HG03139 (cell line): Measurements from ENCODE around the gene ADAM12.

Experiments used
- ATAC-seq: cut with Tn5 transposase; IDR thresholded peaks from one replicate; pipeline ENCODE4 v1.9.1; 2021; ENCODE audit not compliant: unreplicated experiment

The ADAM12 gene

DNA sequence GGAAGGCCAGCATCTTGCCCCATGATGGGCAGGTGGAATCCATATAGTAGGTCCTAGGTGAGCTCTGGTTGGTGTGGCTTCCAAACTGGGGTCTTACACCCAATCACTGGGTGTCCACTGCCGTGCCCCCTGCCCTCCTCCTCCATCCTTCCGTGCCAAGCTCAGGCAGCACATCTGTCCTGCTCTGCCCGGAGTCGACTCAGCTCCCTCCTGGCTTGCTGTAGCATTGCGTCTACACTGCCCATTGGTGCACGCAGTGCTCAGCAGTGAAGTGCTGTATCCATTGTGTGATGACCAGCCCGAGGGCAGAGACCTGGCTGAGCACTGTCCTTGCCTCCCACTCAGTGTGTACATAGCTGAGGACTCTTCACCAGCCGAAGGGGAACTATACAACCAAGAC is 148.4 kb downstream of the ADAM12 start:
- ATAC-seq: no peak

DNA sequence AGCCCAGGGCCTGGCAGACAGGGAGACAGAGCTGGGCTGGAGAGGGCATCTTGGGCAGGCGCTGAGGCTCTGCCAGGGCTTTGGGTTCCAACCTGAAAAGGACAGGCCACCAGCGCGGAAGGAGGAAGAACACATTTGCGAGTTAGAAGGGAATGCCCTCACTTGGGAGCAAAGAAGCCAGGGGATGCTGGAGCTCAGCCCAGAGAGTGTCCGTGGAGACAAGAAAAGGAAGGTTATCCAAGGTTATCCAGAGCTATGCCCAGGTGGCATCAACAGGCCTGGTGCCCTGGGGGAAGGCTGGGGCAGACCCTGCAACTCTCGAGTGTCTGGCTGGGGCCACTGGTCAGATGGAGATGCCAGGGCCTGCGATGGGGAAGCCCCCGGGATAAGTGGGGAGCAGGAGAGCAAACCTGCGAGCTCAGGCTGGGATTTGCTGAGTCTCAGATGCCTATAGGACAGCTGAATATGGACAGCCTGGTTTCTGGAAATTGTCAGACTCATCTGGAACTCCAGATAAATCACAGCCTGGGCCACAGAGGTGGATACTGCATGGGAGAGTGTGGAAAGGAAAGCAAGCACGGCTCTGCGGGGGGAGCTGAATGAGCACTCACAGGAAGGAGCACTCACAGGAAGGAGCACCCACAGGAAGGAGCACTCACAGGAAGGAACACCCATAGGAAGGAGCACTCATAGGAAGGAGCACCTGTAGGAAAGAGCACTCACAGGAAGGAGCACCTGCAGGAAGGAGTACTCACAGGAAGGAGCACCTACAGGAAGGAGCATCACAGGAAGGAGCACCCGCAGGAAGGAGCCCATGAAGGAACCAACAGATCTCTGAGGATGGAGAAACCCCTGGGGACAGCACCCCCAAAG is 152.1 kb downstream of the ADAM12 start:
- ATAC-seq: no peak

DNA sequence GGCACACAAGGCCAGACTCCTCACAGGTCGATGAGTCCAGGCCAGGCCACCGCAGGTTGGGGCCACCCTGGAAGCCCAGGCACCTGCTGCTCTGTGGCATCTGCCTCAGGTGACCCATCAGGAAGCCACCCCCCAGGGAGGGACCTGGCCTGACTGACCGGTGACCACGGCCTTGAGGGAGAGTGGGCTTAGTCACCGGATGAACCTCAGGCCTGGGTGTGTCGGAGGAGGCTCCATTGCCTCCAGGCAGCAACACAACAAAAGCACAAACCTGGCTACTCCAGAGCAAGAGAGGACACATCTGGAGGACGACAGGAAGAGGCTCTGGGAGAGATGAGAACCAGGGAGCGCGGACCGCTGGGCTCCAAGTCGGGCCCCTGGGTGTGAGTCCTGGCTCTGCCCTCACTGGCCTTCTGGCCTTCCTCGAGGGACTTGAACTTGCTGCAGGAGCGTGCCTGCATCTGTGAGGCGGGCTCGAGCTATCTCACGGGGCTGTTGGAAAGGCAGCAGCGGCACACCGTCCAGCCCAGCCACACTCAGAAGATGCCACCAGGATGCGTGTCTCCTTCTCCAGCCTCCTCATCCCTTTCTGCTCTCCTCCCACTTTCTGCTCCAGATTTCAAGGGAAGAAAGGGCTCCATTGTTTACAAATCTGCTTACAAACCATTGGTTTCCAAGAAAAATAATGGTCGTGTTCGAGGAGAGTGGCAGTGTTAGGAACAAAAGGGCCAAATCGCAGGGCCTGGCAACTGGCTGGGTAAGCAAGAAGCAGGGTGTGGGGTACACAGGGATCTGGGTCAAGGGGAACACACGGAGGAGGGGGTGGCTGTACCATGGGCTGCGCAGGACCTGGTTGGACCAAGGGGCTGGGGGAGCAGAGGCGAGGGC is 152.9 kb downstream of the ADAM12 start:
- no peak for ATAC-seq

DNA sequence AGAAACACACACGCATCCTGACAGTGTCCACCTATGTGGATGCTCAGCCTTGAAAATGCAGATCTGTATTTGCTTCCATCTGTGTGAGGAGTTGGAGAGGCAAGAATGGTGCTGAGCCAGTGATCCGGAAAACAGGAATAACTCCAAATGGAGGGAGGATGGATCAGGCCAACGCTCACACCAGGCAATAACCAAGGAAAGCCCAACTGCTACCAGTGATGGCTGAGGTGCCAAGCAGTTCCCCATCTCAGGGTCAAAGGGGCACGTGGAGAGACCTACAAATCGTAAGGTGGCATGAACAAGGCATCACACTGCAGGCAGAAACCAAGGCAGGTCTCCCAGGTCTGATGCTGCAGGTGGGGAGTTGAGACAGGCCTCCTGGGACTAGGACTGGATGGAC is 153.6 kb downstream of the ADAM12 start:
- no peak for ATAC-seq

DNA sequence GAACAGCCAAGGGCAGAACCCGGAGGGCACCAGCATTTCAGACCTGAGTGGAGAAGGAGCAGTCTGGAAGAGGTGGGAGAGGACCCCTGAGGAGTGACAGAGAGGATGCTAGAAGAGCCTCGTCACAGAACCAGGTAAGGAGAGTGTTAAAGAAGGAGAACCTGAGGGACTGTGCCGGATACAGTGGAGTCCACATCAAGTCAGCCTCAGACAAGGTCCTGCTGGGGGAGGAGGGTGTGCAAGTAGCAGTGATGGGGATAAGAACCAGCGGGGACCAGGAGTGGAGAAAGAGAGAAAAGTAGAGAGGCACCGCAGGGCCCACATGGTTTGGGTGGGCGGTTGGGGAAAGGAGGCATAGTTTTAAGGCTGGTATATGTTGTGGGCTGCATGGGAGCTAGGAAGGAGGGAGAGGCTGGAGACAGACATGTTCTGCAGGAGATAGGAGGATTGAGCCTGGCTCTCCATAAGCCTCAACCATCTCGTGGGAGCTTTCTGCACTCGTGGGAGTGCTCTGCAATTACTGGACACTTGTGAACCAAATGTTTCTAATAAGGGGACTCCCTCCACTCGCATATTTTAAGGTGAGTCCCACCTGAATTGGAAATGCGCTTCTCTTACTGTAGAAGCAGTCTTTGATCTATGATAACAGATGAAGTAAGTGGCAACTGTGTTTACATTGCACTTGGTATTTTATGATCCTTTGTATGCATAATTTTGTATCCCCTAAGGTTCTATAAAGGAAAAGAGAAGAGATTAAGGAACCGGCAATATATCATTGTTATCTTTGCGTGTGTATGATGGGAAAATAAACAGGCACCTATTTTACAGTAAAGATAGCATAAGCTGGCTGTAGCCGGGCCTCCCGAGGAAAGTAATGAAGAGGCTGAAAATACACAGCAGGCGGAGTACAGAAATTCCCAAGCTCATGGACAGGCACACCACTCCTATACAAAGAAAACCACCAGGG is 154.8 kb downstream of the ADAM12 start:
- ATAC-seq: no peak

DNA sequence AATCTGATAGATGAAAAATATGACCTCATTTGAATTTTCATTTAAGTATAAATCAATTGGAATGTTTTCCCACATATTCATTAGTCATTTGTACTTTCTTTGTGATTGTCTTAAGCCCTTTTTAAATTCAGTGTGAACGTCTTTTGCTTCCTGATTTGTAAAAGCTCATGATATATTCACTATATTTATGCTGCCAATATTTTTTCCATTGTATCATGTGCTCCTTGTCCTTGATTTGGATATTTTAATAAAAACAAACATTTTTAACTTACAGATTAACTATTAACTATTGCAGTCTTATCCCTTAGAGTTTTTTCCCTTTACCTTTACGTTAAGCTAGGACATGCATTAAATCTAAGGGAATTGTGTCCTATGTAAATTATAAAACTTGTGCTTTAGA is 157.7 kb downstream of the ADAM12 start:
- no peak for ATAC-seq

DNA sequence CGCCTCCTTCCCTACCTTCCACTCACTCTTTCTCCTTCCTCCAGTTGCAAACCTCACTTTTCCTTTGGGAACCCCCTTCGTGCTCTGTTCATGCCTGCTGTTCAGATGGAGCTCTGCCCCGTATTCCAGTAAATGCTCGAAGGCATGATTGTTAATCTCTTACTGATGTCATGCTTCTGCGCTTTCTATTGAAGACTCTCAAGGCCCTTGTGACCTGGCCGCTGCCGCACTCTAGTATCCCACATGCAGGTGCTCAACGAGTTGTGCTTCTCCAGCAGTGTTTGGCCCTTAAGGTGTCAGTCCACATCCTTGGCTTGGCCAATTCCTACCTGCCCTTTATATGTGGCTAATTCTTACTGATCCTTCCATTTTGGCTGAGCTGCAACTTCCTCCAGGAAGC is 158.6 kb downstream of the ADAM12 start:
- no peak for ATAC-seq

DNA sequence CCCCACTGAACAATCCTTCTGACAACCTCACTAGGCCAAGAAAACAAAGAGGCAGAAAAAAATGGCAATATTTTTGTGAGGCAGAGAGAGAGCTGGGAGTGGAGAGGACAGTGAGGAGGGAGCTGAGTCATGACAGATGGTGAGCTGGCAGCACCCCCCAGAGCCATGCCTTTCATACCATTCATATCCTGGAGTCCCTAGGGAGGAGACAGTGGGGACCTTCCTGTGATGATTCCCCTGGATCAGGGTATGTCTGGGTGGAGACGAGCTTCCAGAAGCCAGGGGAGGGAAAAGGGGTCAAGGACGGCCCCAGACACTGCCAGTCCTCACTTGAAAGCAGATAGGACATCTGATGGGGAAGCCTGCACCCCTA is 160.5 kb downstream of the ADAM12 start:
- no peak for ATAC-seq

DNA sequence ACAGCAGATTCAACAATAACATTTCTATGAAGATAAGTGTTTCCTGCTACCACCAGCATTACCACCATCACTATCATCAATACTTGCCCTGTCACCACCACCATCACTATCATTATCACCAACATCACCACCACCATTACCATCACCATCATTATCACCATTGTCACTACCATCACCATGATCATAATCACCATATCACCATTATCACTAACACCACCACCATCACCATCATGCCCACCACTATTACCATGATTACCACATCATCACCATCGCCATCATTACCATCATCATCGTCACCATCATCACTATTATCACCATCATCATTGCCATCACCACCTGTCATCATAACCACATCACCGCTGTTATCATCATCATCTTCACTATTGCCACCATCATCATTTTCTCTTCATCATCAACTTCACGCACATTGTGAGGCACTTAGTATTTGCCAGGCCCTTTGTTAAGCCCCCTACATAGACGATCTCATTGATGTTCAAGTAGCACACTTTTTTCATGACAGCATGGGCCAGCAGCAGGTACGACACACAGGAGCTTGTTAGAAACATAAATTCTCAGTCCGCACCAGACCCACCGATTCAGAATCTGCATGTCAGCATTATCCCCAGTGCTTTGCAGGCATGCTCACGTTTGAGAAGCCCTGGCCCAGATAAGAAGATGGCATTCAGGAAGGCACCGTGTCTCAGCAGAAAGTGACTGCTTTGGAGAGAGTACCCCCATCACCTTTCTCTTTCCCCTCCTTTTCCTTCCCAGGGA is 161.1 kb downstream of the ADAM12 start:
- no peak for ATAC-seq

DNA sequence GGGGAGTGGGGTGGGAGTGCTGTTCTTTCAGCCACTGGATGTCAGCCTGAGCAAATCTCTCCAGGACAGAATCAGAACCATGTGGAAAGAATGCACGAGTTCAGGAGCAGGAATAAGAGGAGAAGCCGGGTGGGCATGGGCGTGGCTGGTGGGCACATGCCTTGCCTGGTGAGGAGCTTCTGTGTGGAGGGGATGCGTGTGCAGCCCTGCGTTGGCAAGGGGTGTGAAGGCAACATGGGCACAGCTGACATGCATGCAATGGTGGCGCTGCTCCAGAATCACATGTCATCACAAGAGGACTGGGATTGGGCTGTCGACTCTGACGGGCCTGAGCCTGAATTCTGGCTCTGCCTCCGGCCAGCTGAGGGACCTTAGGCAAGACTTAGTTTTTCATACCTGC is 162.1 kb downstream of the ADAM12 start:
- ATAC-seq: no peak

DNA sequence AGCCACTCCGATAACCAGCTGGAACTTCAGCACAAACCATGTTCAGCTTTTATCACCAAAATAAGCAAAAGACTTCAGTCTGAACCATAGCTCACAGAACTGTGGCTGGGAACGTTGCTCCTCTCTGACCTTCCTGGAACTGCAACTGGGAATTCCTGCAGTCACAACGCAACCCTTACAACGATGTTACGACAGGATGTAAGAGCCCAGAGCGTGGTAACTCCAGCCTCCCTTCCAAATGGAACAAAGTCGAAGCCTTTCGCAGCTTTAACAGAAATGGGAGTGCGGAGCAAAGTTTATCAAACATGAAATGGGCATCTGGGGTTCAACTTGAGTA is 162.6 kb downstream of the ADAM12 start:
- no peak for ATAC-seq

DNA sequence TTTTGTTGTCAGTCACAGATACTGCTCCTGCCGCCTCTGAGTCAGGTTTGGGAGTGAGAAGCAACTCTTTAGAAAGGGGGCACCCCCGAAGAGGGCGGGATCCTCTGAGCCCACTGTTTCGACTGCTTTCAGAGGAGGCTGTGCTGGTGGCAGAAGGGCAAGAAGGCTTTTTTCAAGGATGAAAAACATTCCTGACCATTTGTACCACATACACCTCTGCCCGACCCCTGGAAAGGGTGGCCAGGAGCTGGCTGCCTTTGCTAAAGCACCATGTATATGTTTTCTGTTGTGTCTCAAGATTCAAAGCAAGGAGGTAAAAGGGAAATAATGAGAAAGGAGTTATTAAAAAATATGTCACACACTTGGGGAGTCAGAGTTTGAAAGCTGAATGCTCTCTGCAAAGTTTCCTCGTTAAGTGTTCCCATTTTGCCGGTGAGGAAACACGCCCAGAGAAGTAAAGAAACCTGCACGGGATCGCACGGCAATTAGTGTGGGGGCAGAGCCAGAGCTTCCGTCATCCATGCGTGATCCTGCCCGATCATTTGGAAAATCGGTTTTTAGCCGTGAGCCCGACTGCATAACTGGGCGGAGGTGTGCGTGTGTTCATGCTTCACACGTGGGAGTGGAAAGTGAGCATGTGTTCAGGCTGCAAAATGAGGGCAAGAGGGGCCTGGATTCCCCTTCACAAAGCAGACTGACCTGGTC is 163.2 kb downstream of the ADAM12 start:
- no peak for ATAC-seq

DNA sequence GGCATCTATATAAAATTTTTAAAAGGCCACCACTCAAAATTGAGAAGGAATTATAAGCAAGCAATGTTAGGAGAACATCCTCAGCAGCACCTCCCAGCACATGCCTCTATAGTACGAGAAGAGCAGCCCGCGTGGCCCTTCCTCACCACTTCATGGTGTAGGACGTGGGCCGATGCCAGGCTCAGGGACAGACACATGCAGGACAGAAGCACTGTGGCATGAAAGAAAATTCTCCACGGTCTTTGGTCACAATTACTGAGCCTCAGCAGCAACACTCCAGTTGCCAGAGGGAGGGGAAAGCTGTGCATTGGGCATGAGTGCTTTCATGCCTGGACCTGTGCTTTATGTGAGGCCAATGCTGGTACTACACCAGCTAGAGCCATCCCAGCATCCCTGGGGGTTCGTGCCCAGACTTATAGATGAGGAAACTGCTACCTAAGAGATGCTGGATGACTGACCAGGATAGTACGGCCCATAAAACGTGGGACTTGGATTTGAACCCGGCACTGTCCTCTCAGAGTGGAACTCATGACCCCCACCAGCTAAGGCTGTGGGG is 164.7 kb downstream of the ADAM12 start:
- ATAC-seq: no peak

DNA sequence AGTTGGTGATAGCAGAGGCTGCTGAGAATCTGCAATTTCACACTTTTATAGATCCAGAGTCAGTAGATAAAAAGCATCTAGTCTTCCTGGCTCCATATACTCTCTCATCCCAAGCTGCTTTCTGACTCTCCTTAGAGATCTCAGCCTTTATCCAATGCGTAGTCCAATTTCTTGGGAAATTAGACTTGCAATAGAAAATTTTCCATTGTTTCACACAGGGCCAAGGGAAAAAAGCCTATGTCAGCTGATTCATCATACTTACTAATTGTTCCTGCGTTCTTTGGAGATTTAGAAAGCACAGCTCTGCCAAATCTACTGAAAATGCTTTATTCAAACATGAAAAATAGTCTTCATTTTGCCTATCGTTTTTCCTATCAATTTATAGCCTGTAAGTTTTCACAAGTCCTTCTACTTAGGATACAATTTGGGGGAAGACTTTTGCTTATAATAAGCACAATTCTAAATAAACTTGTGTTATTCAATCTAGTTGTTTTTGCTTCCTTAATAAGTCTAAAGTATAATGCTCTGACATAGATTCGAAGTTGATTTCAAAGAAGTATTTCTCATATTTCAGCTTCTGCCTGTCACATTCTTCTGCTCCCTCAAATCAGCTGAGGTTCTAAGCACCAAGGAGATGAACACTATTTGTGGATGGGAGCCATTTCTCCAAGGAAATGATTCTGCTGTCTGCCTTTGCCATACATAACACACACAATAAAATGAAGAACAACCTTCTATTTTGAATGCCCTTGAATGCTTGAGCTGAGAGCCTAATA is 165.4 kb downstream of the ADAM12 start:
- no peak for ATAC-seq

DNA sequence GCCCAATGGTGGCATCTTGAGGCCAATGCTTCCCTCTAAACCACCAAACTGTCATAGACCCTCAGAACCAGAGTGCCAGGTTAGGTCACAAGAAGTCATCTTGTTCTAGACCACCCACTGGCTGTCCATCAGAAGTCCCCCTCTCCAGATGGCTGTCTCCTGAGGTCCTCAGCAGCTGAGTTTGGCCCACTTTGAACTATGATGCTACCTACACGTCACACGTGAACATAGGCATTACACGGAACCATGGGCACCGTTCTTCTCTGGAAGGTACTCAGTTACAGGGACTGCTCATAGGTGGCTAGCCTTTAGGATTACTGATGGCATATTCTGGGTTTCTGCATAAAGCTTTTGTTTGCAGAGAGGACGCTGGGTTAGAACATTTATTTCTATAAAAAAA is 166.4 kb downstream of the ADAM12 start:
- no peak for ATAC-seq

DNA sequence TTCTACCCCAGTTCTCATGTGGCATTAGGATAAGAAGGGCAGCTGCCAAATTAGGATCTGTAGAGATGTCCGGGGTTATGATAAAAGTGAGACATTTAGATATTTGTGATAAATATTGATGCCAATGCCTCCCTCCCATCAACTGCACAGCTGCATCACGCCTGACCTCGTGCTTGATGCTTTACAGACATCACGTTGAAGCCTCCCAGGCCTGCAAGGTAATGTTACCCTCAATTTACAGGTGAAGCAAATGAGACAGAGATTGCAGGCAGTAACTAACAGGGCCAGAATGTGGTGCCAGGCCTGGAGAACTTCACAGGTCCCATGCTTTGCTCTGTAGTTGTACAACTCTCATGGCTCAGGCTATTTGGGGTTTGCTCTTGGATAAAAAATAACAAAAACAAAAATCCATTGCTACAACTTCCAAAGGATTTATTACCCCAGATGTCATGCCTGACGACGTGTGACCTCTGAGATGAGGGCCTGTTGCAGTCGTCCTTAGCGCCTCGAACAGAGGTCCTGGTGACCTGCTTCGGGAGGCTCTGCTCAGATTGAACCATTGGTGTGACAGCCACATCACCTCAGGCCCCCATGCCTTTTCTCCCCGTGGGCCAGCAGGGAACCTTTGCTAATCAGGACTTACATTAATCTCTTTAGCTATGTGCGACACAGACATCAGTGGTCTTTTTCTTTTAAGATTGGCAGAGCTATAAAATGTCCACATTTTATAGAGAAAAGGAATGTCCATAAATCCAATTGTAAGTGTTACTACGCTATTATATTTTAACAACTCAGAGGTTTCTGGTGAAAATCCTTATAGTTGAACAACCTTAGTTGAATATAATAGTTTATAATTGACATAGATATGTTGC is 169.3 kb downstream of the ADAM12 start:
- no peak for ATAC-seq

DNA sequence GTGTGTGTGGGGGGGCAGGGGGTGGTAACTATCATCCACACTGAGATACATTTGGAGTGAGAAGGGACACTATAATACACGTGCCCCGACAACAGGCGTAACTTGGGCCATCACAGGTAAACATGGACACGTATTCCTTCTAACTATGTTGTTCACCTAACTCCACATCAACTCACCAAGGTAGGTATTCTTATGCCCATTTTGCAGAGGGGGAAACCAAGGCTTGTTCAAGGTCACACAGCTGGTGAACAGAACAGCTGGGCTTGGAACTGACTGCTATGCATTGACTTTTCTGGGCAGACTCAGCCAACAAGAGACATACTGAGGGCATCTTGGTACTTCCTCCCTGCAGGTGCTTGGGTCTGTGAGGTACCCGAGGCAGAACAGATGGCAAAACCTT is 170.1 kb downstream of the ADAM12 start:
- ATAC-seq: no peak

DNA sequence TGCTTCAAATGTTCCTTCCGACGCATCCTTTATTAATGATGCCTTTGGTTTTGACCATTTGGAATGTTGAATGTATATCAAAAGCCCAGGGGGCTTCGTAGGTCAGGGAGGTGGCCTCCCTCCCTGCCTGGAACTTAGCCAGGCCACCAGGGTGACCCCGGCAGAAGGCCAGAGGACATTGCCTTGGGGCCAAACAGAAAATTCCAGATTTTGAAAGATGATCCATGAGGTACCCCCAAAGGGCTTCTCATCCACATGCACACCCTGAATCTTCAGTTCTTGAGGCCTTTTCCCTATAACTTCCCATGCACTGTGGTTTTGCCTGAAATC is 171.7 kb downstream of the ADAM12 start:
- no peak for ATAC-seq
